WTC11 (cell line): ENCODE measurements around the gene TMSB15C.
"Not testable (repeated sequence)": the region's sequence is repeated elsewhere in the genome, so short reads cannot be mapped to it uniquely, and the experiment has no call there.

Experiments used
- ESRRA ChIP-seq: sonication (generic); formaldehyde crosslinking; IDR thresholded peaks from 2 replicates; pipeline ENCODE4 v1.8.1; 2022; ENCODE audit warnings: mild to moderate bottlenecking, missing genetic modification reagents, borderline replicate concordance
- GABPB1 ChIP-seq: sonication (generic); formaldehyde crosslinking; IDR thresholded peaks from 2 replicates; pipeline ENCODE4 v1.8.1; 2023; ENCODE audit warnings: mild to moderate bottlenecking, missing genetic modification reagents
- MXD4 ChIP-seq: fragments of 250-450 bp; sonication (Bioruptor Pico); IDR thresholded peaks from 2 replicates; pipeline ENCODE4 v1.8.0; 2021; ENCODE audit warnings: mild to moderate bottlenecking, moderate library complexity, borderline replicate concordance
- NFYB ChIP-seq: sonication (generic); formaldehyde crosslinking; conservative IDR thresholded peaks from 2 replicates; pipeline ENCODE4 v1.8.0; 2022; ENCODE audit warnings: low read depth, missing genetic modification reagents
- NR2C2 ChIP-seq: sonication (generic); formaldehyde crosslinking; IDR thresholded peaks from 2 replicates; pipeline ENCODE4 v1.8.0; 2022; ENCODE audit warnings: mild to moderate bottlenecking, missing genetic modification reagents
- SP1 ChIP-seq: sonication (generic); formaldehyde crosslinking; conservative IDR thresholded peaks from 2 replicates; pipeline ENCODE4 v1.8.1; 2022; ENCODE audit warnings: missing genetic modification reagents
- ZNF138 ChIP-seq: sonication (generic); formaldehyde crosslinking; conservative IDR thresholded peaks from 2 replicates; pipeline ENCODE4 v1.8.1; 2022; ENCODE audit warnings: mild to moderate bottlenecking, moderate library complexity, missing genetic modification reagents
- ZNF232 ChIP-seq: sonication (generic); formaldehyde crosslinking; IDR thresholded peaks from 2 replicates; pipeline ENCODE4 v1.8.0; 2022; ENCODE audit warnings: mild to moderate bottlenecking, missing genetic modification reagents
- TF ChIP-seq, protein P1 (sequence below): sonication (generic); formaldehyde crosslinking; IDR thresholded peaks from 2 replicates; pipeline ENCODE4 v1.8.1; 2023; ENCODE audit warnings: mild to moderate bottlenecking, moderate library complexity, missing genetic modification reagents
- TF ChIP-seq, protein P2 (sequence below): sonication (generic); formaldehyde crosslinking; IDR thresholded peaks from 2 replicates; pipeline ENCODE4 v1.8.0; 2022; ENCODE audit warnings: mild to moderate bottlenecking, missing genetic modification reagents
- TF ChIP-seq, protein P3 (sequence below): fragments of 200-600 bp; IDR thresholded peaks from 2 replicates; pipeline ENCODE4 v1.8.0; 2022; ENCODE audit warnings: antibody characterized with exemption
- TF ChIP-seq, protein P4 (sequence below): sonication (generic); formaldehyde crosslinking; IDR thresholded peaks from 2 replicates; pipeline ENCODE4 v1.8.1; 2023; ENCODE audit warnings: mild to moderate bottlenecking, missing genetic modification reagents

- not testable (repeated sequence) for TF ChIP-seq GABPB1; ESRRA (CRISPR knock-in tag); ZNF138 (CRISPR knock-in tag); NR2C2; NFYB; ZNF232 (CRISPR knock-in tag); MXD4; SP1 (CRISPR knock-in tag)
- TF ChIP-seq, protein P1, sequence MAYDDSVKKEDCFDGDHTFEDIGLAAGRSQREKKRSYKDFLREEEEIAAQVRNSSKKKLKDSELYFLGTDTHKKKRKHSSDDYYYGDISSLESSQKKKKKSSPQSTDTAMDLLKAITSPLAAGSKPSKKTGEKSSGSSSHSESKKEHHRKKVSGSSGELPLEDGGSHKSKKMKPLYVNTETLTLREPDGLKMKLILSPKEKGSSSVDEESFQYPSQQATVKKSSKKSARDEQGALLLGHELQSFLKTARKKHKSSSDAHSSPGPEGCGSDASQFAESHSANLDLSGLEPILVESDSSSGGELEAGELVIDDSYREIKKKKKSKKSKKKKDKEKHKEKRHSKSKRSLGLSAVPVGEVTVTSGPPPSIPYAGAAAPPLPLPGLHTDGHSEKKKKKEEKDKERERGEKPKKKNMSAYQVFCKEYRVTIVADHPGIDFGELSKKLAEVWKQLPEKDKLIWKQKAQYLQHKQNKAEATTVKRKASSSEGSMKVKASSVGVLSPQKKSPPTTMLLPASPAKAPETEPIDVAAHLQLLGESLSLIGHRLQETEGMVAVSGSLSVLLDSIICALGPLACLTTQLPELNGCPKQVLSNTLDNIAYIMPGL = not testable (repeated sequence)
- TF ChIP-seq, protein P2, sequence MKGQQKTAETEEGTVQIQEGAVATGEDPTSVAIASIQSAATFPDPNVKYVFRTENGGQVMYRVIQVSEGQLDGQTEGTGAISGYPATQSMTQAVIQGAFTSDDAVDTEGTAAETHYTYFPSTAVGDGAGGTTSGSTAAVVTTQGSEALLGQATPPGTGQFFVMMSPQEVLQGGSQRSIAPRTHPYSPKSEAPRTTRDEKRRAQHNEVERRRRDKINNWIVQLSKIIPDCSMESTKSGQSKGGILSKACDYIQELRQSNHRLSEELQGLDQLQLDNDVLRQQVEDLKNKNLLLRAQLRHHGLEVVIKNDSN (CRISPR knock-in tag) = not testable (repeated sequence)
- TF ChIP-seq, protein P3, sequence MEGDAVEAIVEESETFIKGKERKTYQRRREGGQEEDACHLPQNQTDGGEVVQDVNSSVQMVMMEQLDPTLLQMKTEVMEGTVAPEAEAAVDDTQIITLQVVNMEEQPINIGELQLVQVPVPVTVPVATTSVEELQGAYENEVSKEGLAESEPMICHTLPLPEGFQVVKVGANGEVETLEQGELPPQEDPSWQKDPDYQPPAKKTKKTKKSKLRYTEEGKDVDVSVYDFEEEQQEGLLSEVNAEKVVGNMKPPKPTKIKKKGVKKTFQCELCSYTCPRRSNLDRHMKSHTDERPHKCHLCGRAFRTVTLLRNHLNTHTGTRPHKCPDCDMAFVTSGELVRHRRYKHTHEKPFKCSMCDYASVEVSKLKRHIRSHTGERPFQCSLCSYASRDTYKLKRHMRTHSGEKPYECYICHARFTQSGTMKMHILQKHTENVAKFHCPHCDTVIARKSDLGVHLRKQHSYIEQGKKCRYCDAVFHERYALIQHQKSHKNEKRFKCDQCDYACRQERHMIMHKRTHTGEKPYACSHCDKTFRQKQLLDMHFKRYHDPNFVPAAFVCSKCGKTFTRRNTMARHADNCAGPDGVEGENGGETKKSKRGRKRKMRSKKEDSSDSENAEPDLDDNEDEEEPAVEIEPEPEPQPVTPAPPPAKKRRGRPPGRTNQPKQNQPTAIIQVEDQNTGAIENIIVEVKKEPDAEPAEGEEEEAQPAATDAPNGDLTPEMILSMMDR = not testable (repeated sequence)
- TF ChIP-seq, protein P4, sequence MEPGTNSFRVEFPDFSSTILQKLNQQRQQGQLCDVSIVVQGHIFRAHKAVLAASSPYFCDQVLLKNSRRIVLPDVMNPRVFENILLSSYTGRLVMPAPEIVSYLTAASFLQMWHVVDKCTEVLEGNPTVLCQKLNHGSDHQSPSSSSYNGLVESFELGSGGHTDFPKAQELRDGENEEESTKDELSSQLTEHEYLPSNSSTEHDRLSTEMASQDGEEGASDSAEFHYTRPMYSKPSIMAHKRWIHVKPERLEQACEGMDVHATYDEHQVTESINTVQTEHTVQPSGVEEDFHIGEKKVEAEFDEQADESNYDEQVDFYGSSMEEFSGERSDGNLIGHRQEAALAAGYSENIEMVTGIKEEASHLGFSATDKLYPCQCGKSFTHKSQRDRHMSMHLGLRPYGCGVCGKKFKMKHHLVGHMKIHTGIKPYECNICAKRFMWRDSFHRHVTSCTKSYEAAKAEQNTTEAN (CRISPR knock-in tag) = not testable (repeated sequence)
Measured at GRCh38 chrX:104062636-104063035, 13.4 kb downstream of the TMSB15C start.
